GM18858 (cell line): ENCODE results near the gene CANT1.
"Not testable (repeated sequence)": the region's sequence is repeated elsewhere in the genome, so short reads cannot be mapped to it uniquely, and the experiment has no call there.

Source experiments
- ATAC-seq: cut with Tn5 transposase; IDR thresholded peaks from one replicate; pipeline ENCODE4 v1.9.1; 2021; ENCODE audit not compliant: unreplicated experiment

The CANT1 gene

DNA sequence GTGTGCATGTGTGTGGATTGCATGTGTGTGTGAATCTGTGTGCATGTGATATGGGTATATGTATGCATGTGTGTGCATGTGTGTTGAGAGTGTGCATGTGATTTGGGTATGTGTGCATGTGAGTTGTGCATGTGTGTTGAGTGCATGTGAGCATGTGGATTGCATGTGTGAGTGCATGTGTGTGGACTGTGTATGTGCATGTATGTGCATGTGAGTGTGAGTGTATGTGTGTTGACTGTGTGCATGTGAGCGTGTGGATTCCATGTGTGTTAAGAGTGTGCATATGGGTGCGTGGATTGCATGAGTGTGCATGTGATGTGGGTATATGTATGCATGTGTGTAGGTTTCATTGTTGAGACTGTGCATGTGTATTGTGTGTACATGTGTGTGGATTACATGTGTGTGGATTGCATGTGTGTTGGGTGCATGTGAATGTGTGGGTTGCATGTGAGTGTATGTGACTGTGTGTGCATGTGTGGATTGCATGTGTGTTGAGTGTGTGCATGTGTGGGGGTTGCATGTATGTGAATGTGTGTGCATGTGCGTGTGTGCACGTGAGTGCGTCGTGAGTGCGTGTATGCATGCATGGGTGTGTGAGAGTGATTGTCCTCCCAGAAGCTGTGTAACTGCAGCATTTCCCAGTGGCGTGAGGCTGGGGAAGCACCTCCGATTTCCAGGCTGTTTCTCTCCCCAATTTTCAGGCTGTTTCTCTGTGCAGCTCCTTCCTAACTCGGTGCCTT lies 33.8 kb upstream of the CANT1 start:
- no peak for ATAC-seq

DNA sequence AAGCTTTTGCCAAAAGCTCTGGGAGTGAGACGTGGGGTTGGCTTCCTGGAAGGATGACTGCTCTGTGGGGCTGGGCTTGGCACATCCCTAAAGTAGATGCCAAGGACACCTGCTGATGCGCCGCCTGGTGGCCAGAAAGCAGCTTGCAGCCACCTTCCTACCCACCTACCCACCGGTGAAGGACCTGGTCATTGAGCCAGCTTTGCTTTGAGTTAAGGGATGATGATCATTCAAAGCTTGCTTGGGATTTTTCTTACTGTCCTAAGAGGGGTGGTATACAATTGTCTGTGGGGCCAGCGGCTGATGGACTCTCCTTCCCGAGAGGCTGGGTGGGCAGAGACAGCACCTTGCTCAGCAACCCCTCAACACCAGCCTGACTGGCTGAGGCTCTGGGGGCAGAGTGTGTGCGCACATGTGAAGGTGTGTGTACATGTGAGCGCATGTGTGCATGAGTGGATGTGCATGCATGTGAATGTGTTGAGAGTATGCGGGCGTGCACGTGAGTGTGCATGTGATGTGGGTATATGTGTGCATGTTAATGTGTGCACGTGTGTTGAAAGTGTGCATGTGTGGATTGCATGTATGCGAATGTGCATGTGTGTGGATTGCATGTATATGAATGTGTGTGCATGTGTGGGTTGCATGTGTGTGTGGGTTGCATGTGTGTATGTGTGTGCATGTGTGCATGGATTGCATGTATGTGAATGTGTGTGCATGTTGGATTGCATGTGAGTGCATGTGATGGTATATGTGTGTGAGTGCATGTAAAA lies 33.0 kb upstream of the CANT1 start:
- ATAC-seq: no peak

DNA sequence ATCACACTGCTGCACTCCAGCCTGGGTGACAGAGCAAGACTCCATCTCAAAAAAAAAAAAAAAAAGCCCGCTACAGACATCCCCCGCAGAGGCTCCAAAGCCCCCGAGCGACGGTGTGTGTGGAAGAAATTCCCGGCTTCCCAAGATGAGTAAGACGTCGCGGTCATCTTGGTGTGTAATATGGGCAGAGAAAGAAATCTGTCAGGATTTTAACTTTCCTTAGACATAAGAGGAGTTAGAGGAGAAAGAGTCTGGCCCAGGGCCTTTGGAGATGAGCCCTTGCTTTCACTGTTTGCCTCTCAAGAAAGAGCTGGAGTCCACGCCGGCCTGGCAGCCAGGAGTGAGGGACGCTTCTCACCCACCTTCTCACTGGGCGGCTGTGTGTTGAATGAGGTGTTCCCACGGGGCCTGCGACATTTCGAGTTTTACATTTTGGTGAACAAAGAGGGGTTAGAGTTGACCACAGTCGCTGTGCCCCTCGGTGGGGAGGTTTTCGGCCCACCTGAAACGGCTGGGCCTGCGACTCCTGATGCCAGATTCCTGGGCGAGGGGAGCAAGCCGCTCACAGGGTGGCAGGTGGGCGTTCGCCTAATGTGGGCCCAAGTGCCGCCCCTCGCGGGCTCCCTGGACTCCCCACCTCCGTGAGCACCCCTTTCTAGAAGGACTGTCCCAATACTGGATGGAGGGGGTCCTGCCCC lies 32.3 kb upstream of the CANT1 start:
- ATAC-seq: no peak

DNA sequence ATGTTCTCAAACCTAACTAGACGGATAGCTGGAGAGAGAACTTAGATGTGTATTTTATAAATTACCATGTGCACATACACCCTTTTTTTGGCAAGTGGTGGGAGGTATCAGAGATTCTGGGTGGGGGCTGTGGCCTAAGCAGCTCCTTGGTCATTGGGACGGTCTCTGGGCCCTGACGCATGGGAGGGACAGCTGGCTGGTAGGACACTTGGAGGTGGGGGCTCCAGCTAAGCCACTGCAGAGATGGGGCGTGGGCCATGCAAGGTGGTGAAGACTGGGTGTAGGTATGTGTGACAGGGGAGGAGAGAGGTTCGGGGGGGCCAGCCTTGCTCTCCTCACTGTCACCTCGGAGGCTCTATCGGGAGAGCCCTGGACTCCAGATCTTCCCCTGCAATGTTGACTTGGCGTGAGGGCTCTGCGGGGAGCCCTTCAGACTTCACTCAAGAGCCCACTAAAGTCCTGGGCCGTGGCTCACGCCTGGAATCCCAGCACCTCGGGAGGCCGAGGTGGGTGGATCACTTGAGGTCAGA lies 31.5 kb upstream of the CANT1 start:
- no peak for ATAC-seq

DNA sequence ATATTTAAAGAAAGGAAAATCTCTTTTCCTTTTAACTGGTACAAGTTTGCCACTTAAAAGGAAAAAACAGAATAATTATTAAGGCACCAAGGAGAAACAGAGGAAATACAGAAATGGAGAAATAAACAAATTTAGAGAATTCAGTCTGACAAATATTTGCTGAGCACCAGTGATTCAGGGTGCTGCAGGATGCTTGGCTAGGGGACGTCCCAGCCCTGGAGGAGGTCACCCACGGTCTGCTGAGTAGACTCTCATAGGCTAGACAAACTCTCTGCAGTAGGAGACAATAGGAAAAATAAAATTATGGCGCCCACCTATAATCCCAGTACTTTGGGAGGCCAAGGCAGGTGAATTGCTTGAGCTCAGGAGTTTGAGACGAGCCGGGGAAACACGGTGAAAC lies 30.3 kb upstream of the CANT1 start:
- no peak for ATAC-seq

DNA sequence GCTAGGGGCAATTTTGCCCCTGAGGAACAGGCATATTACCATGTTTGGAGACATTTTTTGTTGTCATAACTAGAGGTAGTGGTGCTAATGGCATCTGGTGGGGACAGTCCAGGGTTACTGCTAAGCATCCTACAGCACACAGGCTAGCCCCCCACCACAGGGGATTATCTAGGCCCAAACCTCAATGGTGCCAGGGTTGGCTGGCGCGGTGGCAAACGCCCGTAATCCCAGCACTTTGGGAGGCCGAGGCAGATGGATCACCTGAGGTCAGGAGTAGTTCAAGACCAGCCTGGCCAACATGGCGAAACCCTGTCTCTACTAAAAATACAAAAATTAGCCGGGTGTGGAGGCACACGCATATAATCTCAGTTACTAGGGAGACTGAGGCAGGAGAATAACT lies 29.6 kb upstream of the CANT1 start:
- ATAC-seq: no peak

GRCh38 chr17:79038545-79039135 lies 29.1 kb upstream of the CANT1 start:
- no peak for ATAC-seq

DNA sequence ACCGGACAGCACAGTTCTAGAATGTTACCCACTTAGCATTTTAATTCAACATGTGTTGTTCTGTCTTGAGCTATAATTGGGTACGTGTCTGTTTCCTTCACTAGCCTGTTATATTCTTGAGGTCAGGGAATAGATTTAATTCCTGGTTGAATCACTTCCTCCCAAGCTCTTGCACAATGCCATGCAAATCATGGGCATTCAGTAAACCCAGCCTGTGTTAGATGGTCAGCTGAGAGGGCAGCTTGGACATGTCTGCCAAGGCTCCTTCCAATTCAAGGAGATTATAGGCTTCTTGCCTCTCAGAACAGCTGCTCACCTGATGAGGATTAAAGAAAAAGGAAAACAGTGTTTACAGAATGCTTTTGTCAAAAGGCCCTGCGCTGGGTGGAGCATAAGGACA lies 27.0 kb upstream of the CANT1 start:
- ATAC-seq: no peak

DNA sequence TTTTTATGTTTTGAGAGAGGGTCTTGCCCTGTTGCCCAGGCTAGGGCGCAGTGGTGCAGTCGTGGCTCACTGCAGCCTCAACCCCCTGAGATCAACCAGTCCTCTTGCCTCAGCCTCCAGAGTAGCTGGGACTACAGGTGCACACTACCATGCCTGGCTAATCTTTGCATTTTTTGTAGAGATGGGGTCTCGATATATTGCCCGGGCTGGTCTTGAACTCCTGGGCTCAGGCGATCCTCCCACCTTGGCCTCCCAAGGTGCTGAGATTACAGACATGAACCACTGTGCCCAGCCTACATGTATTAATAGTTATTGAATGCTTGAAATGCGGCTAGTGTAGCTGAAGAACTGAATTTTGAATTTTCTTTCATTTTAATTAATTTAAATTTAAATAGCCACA lies 26.6 kb upstream of the CANT1 start:
- no peak for ATAC-seq

GRCh38 chr17:79035686-79036085 lies 26.1 kb upstream of the CANT1 start:
- no peak for ATAC-seq

DNA sequence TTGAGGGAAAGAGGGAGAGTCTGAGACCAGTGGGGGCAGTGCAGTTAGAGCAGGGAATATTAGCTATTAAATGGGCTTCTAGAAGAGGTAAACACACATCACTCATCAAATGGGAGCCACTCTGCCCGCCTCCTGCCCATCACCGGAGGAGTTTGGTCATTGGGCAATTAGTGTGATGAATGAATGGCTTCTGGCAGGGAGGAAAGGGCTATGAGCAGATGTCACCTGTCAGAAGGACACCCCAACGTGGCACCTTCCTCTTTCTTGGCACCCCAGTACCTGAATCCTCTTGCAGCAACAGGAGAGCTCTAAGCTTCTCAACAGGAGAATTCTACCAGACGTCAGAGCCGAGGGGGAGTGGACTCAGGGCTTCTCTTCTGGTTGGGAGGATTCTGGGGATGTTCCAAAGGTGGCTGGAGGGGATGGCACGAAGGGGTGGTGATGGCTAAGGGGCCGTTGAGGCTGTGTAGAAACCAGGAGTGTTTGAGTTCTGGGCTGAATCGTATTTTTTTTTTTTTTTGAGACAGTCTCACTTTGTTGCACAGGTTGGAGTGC lies 25.4 kb upstream of the CANT1 start:
- no peak for ATAC-seq

DNA sequence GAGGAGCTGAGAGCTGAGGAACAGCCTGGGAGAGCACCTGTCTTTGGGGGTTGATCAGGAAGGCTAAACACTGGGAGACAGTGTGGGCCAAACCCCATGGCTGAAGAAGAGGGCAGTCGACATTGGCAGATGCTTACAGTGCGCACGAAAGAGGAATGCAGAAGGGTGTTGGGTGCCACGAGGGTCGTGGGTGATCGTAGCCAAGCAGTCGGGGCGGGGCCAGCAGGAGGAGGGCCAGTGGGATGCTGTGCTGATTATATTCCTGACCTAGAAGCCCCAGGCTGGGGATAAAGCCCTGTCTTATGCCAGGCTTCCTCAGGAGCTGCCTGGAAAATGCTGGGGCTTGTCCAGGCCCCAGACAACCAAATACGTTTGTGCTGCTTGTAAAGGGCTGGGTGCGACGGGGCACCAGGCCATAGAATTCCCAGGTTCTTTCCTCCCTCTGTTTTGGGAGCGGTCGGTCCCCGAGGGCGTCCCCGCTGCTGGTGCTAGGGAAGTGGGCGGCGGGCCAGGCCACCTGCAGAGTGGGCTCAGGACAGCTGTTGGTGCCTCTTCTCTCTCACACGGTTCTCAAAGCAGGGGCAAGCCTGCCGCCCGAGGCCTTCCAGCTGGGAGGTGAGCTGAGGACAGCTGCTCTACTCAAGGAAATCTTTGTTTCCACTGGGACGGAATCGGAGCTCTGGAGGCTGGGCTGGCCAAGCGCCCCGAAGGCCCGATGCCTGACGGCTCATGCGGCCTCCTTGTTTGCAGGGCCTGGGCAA lies 24.4 kb upstream of the CANT1 start:
- ATAC-seq: no peak

GRCh38 chr17:79033046-79033616 lies 23.6 kb upstream of the CANT1 start:
- ATAC-seq: no peak

GRCh38 chr17:79031996-79032875 lies 22.7 kb upstream of the CANT1 start:
- no peak for ATAC-seq

- not testable (repeated sequence) for ATAC-seq
Measured at GRCh38 chr17:79030636-79031035, 21.1 kb upstream of the CANT1 start.

DNA sequence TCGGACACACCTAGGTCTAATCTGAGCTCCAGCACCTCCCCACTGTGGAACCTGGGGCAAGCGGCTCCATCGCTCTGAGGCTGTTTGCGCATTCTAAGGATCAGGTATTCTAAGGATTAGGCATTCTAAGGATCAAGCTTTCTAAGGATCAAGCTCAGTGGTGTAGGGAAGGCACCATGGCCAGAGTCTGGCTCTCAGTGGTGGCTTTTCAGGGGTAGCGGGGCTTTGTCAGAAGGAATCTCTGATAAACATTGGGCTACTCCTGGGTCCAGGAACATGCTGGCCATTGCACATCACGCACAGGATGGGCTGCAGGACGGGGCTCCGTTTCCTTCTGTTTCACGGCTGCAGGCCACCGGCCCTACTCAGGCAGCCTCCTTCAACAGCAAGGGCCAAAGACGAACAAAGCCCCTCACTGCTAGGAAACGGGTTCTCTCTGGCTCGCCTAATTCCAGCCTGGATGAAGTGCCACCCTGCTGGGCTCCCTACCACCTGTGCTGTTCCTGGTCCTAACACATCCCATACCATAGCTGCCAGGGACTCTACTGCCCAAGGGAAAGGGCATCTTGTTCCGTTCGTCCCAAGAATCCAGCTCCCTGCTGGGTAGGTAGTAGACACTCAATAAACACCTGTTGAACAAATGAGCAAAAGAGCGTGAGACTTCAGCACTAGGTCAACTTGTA lies 19.9 kb upstream of the CANT1 start:
- no peak for ATAC-seq

- no peak for ATAC-seq
Measured at GRCh38 chr17:79028496-79029326, 19.1 kb upstream of the CANT1 start.
